GM21576 (cell line): Measurements from ENCODE around the gene STKLD1.
"Not testable (repeated sequence)": the region's sequence is repeated elsewhere in the genome, so short reads cannot be mapped to it uniquely, and the experiment has no call there.

Experiments
- ATAC-seq: cut with Tn5 transposase; IDR thresholded peaks from one replicate; pipeline ENCODE4 v1.9.1; 2021; ENCODE audit warnings: mild to moderate bottlenecking, moderate library complexity; ENCODE audit not compliant: unreplicated experiment

STKLD1 gene

GRCh38 chr9:133436681-133437080 is 60.5 kb downstream of the STKLD1 start:
- no peak for ATAC-seq

GRCh38 chr9:133437753-133438531 is 61.8 kb downstream of the STKLD1 start:
- ATAC-seq, result no peak

DNA sequence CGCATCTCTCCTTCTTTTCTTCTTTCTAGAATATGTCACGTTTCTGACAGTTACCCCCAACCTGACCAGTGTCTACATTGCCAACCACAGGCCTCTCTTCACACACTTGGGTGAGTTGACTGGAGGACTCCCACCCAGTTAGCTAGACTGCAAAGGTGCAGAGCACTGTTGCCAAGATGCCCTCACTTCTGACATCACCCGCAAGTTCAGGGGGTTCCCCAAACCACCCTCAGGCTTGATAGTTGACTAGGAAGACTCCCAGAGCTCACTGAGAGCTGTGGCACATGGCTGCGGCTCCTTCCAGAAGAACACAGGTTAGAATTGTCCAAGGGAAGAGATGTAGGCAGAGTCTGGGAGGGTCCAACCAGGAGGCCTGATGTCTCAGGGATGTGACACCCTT is 63.2 kb downstream of the STKLD1 start:
- no peak for ATAC-seq

GRCh38 chr9:133440874-133441273 is 64.7 kb downstream of the STKLD1 start:
- no peak for ATAC-seq

DNA sequence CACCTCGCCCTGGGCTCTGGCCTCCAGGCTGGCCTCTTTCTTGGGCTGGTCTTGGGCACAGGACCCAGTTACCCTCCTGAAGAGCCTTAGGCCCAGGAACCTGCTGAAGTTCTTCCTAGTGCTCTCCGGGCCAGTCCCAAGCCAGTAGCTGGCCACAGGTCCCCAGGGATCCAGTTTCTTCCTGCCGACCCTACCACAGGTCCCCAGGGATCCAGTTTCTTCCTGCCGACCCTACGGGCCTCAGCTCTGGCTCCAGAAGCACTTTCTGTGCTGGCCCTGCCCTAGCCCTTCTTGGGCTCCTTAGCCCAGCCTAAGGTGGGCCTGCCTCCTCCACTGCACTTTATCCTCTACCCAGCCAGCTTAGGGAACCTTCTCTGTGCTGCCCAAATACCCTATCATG is 65.4 kb downstream of the STKLD1 start:
- ATAC-seq, result no peak

DNA sequence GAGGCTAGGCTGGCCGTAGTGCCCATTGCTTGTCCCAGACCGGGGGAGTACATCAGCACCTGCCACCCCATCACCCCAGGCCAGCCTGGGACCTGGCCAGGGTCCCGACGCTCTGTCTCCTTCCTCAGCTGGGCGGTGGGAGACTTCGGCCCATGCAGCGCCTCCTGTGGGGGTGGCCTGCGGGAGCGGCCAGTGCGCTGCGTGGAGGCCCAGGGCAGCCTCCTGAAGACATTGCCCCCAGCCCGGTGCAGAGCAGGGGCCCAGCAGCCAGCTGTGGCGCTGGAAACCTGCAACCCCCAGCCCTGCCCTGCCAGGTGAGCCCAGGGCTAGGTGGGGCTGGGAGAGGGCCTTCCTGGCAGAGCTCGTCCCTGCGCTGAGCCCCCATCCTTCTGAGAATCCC is 67.1 kb downstream of the STKLD1 start:
- no peak for ATAC-seq

DNA sequence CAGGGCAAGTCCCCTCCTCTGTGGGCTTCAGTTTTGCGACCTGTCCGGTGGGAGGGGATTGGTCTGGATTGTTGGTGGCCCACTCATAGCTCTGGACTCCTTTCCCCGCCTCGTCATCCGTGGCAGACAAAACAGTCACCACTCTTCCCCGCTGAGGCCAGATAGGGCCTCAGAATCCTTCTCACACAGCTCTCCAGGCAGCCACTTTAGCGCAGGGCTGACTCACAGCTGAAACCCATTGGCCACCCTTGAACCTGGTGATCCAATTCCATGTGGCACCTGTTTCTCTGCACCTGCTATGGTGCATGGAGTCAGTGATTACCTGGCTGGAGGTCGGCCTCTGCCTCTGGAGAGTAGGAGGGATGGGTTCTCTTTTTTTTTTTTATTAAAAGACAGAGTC is 67.8 kb downstream of the STKLD1 start:
- ATAC-seq, result no peak

DNA sequence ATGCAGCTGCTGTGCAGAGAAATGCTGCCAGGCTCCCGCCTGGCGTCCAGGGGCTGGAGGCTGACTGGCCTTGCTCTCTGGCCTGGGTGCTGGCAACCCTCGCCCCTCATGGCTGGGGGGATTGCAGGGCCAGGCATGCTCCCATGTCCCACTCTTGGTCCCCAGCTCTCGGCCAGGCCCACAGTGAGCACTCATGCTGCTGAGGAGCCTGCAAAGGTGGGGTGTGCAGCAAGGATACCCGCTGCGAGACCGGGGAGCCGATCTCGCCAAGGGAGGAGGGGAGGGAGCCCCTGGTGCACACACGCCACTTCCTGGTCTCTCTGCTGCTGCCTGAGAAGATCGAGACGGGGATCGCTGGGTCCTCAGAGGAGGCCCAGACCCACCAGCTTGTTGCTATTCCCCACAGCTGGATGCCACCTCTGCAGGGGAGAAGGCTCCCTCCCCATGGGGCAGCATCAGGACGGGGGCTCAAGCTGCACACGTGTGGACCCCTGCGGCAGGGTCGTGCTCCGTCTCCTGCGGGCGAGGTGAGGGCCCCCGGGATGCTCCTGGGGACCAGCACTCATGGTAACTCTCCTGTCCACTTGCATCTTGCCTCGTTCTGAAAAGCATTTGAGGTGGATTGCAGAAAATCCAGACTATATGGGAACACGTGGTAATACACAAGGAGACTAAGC is 69.3 kb downstream of the STKLD1 start:
- ATAC-seq, result no peak

DNA sequence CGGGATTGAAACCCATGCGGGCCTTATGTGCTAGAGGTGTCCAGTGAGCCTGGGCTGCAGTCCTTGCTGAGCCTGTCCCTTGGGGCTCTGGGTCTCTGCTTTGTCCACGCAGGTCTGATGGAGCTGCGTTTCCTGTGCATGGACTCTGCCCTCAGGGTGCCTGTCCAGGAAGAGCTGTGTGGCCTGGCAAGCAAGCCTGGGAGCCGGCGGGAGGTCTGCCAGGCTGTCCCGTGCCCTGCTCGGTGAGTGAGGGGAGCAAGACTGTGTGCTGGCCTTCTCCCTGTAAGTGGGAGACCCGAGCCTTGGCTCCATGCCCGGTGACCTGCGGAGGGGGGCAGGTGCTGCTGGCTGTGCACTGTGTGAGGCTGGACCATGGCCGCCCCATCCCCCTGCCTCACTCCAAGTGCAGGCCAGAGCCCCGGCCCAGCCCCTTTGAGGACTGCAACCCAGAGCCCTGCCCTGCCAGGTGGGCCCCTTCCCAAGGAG is 72.4 kb downstream of the STKLD1 start:
- no peak for ATAC-seq

- no peak for ATAC-seq
Measured at GRCh38 chr9:133449760-133450159, 73.6 kb downstream of the STKLD1 start.

DNA sequence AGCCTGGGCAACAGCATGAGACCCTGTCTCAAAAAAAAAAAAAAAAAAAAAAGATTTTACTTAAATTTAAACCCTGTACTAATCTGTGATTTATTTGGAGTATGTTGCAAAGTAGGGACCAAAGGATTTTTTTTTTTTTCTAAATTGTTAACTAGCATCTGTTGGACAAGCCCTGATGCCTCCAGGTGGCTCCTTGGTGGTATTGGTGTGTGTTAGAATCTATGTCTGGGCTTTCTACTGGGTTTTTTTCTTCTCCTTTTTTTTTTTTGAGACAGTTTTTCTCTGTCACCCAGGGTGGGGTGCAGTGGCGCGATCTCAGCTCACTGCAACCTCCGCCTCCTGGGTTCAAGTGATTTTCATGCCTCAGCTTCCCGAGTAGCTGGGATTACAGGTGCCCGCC is 75.7 kb downstream of the STKLD1 start:
- not testable (repeated sequence) for ATAC-seq

DNA sequence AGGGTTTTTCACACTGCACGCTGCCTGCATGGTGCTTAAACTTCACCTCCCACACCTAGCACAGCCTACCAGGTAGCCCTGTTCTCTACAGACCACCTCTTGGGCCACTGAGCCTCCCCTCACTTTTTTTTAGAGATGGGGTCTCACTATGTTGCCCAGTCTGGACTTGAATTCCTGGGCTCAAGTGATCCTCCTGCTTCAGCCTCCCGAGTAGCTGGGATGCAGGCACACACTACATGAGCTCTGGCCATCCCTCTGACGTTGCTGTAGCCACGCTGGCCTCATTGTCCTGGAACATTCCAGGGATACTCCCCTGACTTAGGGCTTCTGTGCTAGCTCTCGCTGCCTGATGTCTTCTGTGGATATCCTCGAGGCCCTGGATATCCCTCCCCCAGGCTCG is 76.4 kb downstream of the STKLD1 start:
- no peak for ATAC-seq

DNA sequence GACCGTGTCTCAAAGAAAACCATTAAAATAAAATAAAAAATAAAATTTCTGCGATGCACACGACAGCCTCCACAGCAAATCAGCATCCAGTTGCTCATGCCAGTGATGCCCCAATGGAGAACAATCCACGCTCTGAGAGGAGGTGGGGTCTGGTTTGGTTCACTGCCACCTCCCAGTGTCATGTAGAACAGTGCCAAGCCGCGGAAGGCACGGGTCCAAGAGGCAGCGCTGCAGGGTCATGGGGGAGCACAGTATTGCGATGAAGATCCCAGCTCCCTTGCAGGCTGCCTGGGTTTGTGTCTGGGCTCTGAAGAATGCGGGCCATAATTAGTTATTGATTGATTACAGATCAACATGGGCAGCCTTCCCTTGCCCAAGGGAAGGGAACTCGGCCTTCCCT is 77.5 kb downstream of the STKLD1 start:
- no peak for ATAC-seq

DNA sequence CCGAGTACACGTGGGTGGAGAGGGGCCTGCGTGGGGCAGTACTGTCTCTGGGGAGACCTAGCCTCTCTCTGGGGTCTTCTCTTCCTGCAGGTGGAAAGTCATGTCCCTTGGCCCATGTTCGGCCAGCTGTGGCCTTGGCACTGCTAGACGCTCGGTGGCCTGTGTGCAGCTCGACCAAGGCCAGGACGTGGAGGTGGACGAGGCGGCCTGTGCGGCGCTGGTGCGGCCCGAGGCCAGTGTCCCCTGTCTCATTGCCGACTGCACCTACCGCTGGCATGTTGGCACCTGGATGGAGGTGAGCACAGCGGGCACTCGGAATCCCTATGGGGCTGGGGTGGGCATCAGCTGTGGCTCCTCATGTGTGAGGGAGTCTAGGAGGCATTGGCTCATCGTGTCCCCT is 78.2 kb downstream of the STKLD1 start:
- ATAC-seq, result no peak

GRCh38 chr9:133454943-133455673 is 78.9 kb downstream of the STKLD1 start:
- ATAC-seq, result no peak
